ENCODE measurements around the gene CDH6. TPM values are rescaled to one million over a fixed set of nuclear protein-coding genes. Genes with fewer than 3 reads are reported as not detected.

Gene CDH6
- total and polyA plus RNA-seq, 8 donors, result 0.31 to 10.4 (median 0.65) TPM

GRCh38 chr5:31335456-31335855 is 142.0 kb downstream of the CDH6 start:
- intact Hi-C loops (cut with DNase I), result no loop called here
- no peak for TF ChIP-seq CTCF (IDR thresholded peaks at IDR 0.05)
- no peak for FAIRE-seq

DNA sequence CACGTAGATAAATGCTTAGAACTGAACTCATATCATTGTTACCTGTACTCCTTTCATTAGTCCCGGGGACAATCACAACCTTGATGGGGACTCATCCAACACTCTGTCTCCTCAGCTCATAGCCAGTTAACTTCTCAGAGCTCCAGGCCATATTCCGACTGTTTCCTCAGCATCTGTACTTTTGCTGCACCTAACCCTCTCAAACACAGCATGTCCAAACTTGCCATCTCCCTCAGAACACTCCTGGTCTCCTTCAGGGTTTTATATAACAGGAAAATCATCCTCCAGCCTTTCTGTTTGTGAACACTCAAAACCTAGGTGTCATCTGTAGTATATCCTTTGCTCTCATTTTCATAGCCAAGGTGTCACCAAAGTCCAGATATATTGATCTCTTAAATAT is 150.5 kb downstream of the CDH6 start:
- H3K4me3 ChIP-seq, result no peak overlapping the region
- FAIRE-seq (no peak), DNase-seq (no peak), ATAC-seq (no peak)
- WGBS, 2 donors, result 38 to 69% methylated on average over 3 of the region's 3 CpGs
- no peak for TF ChIP-seq CTCF (IDR thresholded peaks at IDR 0.05)
- no peaks in the 10 kb centered on the region for H3K27me3 ChIP-seq
- no peaks in the 10 kb centered on the region for H3K36me3 ChIP-seq
- H3K4me1 ChIP-seq, result no peaks in the 10 kb centered on the region
- no peaks in the 10 kb centered on the region for H3K9me3 ChIP-seq
- intact Hi-C loops (cut with DNase I), result no loop called here
- H3K27ac ChIP-seq, result no peak overlapping the region

More at GRCh38 chr5:31335456-31335855, 142.0 kb downstream of the CDH6 start:
- ATAC-seq, result no peak
- no peaks in the 10 kb centered on the region for H3K9me3 ChIP-seq
- DNase-seq, result no peak
- no peaks in the 10 kb centered on the region for H3K4me1 ChIP-seq
- H3K4me3 ChIP-seq, result no peak overlapping the region
- H3K27me3 ChIP-seq, result no peaks in the 10 kb centered on the region
- no peak overlapping the region for H3K27ac ChIP-seq
- no peaks in the 10 kb centered on the region for H3K36me3 ChIP-seq

GRCh38 chr5:31346896-31347551 is 153.5 kb downstream of the CDH6 start:
- Histone ChIP-seq H3K9me3 (no peaks in the 10 kb centered on the region), H3K36me3 (no peaks in the 10 kb centered on the region), H3K27me3 (no peaks in the 10 kb centered on the region), H3K27ac (no peak overlapping the region), H3K4me3 (no peak overlapping the region), H3K4me1 (no peaks in the 10 kb centered on the region)
- TF ChIP-seq CTCF (IDR thresholded peaks at IDR 0.05), result no peak
- ATAC-seq, result no peak
- intact Hi-C loops (cut with DNase I), result no loop called here
- no peak for DNase-seq
- no peak for FAIRE-seq
- WGBS, 2 donors, result 41 to 55% methylated on average over 3 of the region's 3 CpGs

DNA sequence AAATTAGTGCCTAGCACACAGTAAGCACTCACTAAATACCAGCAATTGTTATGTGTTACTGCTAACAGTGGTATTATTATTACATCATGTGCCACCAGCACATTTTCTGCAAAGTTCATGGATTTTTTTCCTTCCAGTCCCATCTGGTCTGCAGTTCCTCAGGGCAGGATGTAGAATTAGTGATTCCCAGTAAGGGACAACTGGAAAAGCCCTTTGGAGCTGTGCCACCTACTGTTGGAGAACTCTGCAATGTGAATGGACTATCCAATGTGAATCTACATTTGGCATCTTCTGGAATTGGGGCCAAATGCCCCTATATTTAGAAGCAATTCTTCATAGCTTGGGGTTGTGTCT is 154.0 kb downstream of the CDH6 start:
- TF ChIP-seq CTCF (IDR thresholded peaks at IDR 0.05), result no peak
- H3K36me3 ChIP-seq, result no peaks in the 10 kb centered on the region
- intact Hi-C loops (cut with DNase I), result no loop called here
- DNase-seq (no peak), FAIRE-seq (no peak), ATAC-seq (no peak)
- H3K4me3 ChIP-seq, result no peak overlapping the region
- H3K27ac ChIP-seq, result no peak overlapping the region
- no peaks in the 10 kb centered on the region for H3K9me3 ChIP-seq
- no peaks in the 10 kb centered on the region for H3K27me3 ChIP-seq
- H3K4me1 ChIP-seq, result no peaks in the 10 kb centered on the region

DNA sequence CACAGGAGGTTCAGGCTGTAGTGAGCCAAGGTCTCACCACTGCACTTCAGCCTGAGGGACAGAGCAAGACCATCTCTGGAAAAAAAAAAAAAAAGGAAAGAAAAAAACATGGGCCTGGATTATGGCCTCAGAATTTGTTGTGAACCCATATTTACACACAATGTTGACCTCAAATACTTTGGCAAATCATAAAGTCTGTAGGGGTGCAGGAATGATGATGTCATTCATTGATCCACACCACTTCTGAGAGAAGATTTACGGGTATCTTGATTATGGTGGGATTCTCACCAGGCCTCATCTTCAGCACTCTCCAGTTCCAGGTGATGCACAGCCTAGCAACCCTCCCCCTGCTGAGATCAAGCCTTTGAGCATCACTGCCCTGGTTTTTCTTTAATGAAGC is 156.9 kb downstream of the CDH6 start:
- Histone ChIP-seq H3K27me3 (no peaks in the 10 kb centered on the region), H3K4me1 (no peaks in the 10 kb centered on the region), H3K4me3 (no peak overlapping the region), H3K27ac (no peak overlapping the region), H3K36me3 (no peaks in the 10 kb centered on the region), H3K9me3 (no peaks in the 10 kb centered on the region)
- intact Hi-C loops (cut with DNase I), result no loop called here
- 34 to 54% methylated on average over 1 of the region's 1 CpG for WGBS, 2 donors
- ATAC-seq (no peak), FAIRE-seq (no peak), DNase-seq (no peak)
- TF ChIP-seq CTCF (IDR thresholded peaks at IDR 0.05), result no peak
